Upper lobe of left lung (tissue), 4 donors: ENCODE results near the gene KAT6B.

Source experiments
- EP300 ChIP-seq, 4 donors: sonication (generic); formaldehyde crosslinking; IDR thresholded peaks; one replicate each; pipeline ENCODE4 v1.5.1; 2017; ENCODE audit warnings: antibody characterized with exemption in 4 of 4, control low read depth in 2 of 4
- POLR2A ChIP-seq, 4 donors: fragments of 450-650 bp; IDR thresholded peaks; one replicate each; pipeline ENCODE4 v1.5.1; 2016 to 2017; ENCODE audit warnings: antibody characterized with exemption in 4 of 4, mild to moderate bottlenecking in 2 of 4
- POLR2AphosphoS5 ChIP-seq, 2 donors: sonication (generic); formaldehyde crosslinking; IDR thresholded peaks; one replicate each; pipeline ENCODE4 v1.5.1; 2017; ENCODE audit warnings: antibody characterized with exemption in 2 of 2
- TF ChIP-seq, protein P1 (sequence below), 6 experiments: fragments of 450-650 bp in 4 of 6; fragments of 200-600 bp in 2 of 6; sonication (generic) in 2 of 6; IDR thresholded peaks; one replicate each; pipeline ENCODE4 v1.5.1; 2016 to 2019; ENCODE audit warnings: antibody characterized with exemption in 6 of 6

DNA sequence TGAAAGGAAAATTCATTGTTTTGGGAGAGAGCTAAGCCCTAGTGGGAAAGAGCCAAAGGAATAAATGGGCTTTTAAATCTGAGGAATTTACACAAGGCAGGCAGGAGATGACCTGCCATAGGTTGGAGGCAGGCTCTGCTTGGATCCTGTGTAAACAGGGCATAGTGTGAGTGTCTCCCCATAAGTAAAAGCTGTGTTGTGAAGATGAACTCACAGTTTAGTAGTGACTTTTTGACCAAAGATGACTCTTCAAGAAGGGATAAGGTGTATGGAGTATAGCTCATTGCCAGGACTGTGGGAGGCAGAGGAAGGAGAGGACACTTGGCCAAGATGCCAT lies 63.2 kb downstream of the KAT6B start:
- TF ChIP-seq POLR2A (IDR thresholded peaks at IDR 0.05) = no peak
- TF ChIP-seq, protein P1, sequence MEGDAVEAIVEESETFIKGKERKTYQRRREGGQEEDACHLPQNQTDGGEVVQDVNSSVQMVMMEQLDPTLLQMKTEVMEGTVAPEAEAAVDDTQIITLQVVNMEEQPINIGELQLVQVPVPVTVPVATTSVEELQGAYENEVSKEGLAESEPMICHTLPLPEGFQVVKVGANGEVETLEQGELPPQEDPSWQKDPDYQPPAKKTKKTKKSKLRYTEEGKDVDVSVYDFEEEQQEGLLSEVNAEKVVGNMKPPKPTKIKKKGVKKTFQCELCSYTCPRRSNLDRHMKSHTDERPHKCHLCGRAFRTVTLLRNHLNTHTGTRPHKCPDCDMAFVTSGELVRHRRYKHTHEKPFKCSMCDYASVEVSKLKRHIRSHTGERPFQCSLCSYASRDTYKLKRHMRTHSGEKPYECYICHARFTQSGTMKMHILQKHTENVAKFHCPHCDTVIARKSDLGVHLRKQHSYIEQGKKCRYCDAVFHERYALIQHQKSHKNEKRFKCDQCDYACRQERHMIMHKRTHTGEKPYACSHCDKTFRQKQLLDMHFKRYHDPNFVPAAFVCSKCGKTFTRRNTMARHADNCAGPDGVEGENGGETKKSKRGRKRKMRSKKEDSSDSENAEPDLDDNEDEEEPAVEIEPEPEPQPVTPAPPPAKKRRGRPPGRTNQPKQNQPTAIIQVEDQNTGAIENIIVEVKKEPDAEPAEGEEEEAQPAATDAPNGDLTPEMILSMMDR (IDR thresholded peaks at IDR 0.05) = no peak
- TF ChIP-seq EP300 (IDR thresholded peaks at IDR 0.05) = no peak
- no peak for TF ChIP-seq POLR2AphosphoS5 (IDR thresholded peaks at IDR 0.05)
